H1 (cell line): ENCODE measurements around the gene PCGF3. TPM values are rescaled to one million over a fixed set of nuclear protein-coding genes. Genes with fewer than 3 reads are reported as not detected.

ENCODE experiments used
- CTCF ChIA-PET: fragments of 300-600 bp; sonication (Branson Sonifier 250); formaldehyde crosslinking; loops from one replicate; lab custom pipeline; 2021; ENCODE audit not compliant: partially characterized antibody; lab: Charles Lee
- POLR2A ChIA-PET: fragments of 300-600 bp; sonication (Branson Sonifier 250); formaldehyde crosslinking; loops from one replicate; lab custom pipeline; 2021; ENCODE audit warnings: inconsistent platforms; ENCODE audit not compliant: partially characterized antibody; lab: Charles Lee
- DNase-seq, 2 experiments: peaks; one replicate each; pipeline versions ENCODE4 v3.0.0 to v3.0.0-alpha.2; 2010 to 2022; ENCODE audit warnings: low spot score in 2 of 2, low read depth in 1 of 2, mixed read lengths in 1 of 2
- FAIRE-seq: peaks from 2 replicates; lab custom pipeline; 2011; peaks lifted over from hg19 to GRCh38; lab: Jason Lieb, UNC
- H2AFZ ChIP-seq: 2 replicates; pipeline ENCODE4 v1.8.1; 2012; ENCODE audit warnings: low read length, inconsistent platforms
- H2AK5ac ChIP-seq: 2 replicates; pipeline ENCODE4 v1.6.1; 2013; ENCODE audit warnings: low read depth, low read length
- H2BK120ac ChIP-seq: replicated peaks from 2 replicates; pipeline ENCODE3; 2013; ENCODE audit warnings: low read depth, low read length, inconsistent platforms
- H2BK12ac ChIP-seq: 2 replicates; pipeline ENCODE4 v1.6.1; 2013; ENCODE audit warnings: low read depth, low read length
- H2BK15ac ChIP-seq: 2 replicates; pipeline ENCODE4 v1.6.1; 2013; ENCODE audit warnings: low read length
- H2BK20ac ChIP-seq: 2 replicates; pipeline ENCODE4 v1.6.1; 2013; ENCODE audit warnings: low read length
- H2BK5ac ChIP-seq: 2 replicates; pipeline ENCODE4 v1.6.1; 2013; ENCODE audit warnings: low read depth, low read length
- H3K14ac ChIP-seq: 2 replicates; pipeline ENCODE4 v1.6.1; 2013; ENCODE audit warnings: inconsistent platforms; ENCODE audit not compliant: insufficient read length
- H3K18ac ChIP-seq: 2 replicates; pipeline ENCODE4 v1.6.1; 2013; ENCODE audit warnings: low read length; ENCODE audit errors: extremely low read depth
- H3K23ac ChIP-seq: 2 replicates; pipeline ENCODE4 v1.6.1; 2013; ENCODE audit warnings: inconsistent platforms; ENCODE audit not compliant: insufficient read length
- H3K23me2 ChIP-seq: 2 replicates; pipeline ENCODE4 v1.6.1; 2013; ENCODE audit warnings: low read depth, low read length
- H3K27ac ChIP-seq: 2 replicates; pipeline ENCODE4 v1.6.1; 2011; ENCODE audit warnings: low read depth, low read length, inconsistent platforms
- H3K27me3 ChIP-seq, 4 experiments: replicated peaks in 1 of 4; 1 replicate in 1 of 4; 2 replicates in 3 of 4; pipeline versions ENCODE4 v1.6.1 to v1.8.1; 2011 to 2013; ENCODE audit warnings: low read length in 3 of 4, mild to moderate bottlenecking in 3 of 4, inconsistent platforms in 2 of 4, mixed read lengths in 2 of 4, moderate library complexity in 1 of 4; ENCODE audit not compliant: control insufficient read depth in 3 of 4, insufficient read depth in 3 of 4; ENCODE audit errors: extremely low read depth in 1 of 4
- H3K36me3 ChIP-seq, 4 experiments: 2 replicates each; pipeline versions ENCODE4 v1.6.1 to v1.8.1; 2011 to 2013; ENCODE audit warnings: mild to moderate bottlenecking in 4 of 4, low read length in 3 of 4, moderate library complexity in 2 of 4, control low read depth in 1 of 4, inconsistent platforms in 1 of 4; ENCODE audit not compliant: insufficient read depth in 4 of 4, control insufficient read depth in 2 of 4
- H3K4ac ChIP-seq: replicated peaks from 2 replicates; pipeline ENCODE3; 2013; ENCODE audit warnings: low read length, low read depth, mixed read lengths, inconsistent platforms; ENCODE audit not compliant: insufficient read length
- H3K4me1 ChIP-seq, 4 experiments: replicated peaks in 1 of 4; 1 replicate in 1 of 4; 2 replicates in 3 of 4; pipeline versions ENCODE4 v1.6.1 to v1.8.1; 2011 to 2013; ENCODE audit warnings: low read length in 3 of 4, inconsistent platforms in 2 of 4, mixed read lengths in 1 of 4; ENCODE audit not compliant: insufficient read depth in 4 of 4, control insufficient read depth in 3 of 4
- H3K4me2 ChIP-seq, 2 experiments: 2 replicates each; pipeline versions ENCODE4 v1.6.1 to v1.8.1; 2011 to 2013; ENCODE audit warnings: low read depth in 2 of 2, low read length in 2 of 2, control low read depth in 1 of 2, inconsistent platforms in 1 of 2, mild to moderate bottlenecking in 1 of 2; ENCODE audit not compliant: insufficient read depth in 1 of 2
- H3K4me3 ChIP-seq, 4 experiments: fragments of 200-600, 300-600 bp in 1 of 4; sonication (generic), shearing (Covaris generic), sonication (Bioruptor Twin) in 1 of 4; 2 replicates each; pipeline versions ENCODE4 v1.5.1 to v1.8.1; 2011 to 2016; ENCODE audit warnings: low read length in 4 of 4, low read depth in 3 of 4, control low read depth in 2 of 4, inconsistent platforms in 2 of 4, mild to moderate bottlenecking in 2 of 4, mixed read lengths in 1 of 4, moderate library complexity in 1 of 4; ENCODE audit not compliant: insufficient read depth in 2 of 4; ENCODE audit errors: extremely low read depth in 1 of 4
- H3K56ac ChIP-seq: replicated peaks from 2 replicates; pipeline ENCODE3; 2013; ENCODE audit warnings: low read depth, mild to moderate bottlenecking, mixed read lengths, low read length, inconsistent platforms; ENCODE audit not compliant: insufficient read length
- H3K79me1 ChIP-seq: 2 replicates; pipeline ENCODE4 v1.6.1; 2013; ENCODE audit warnings: low read depth, low read length, control low read depth
- H3K79me2 ChIP-seq, 2 experiments: 2 replicates each; pipeline versions ENCODE4 v1.6.1 to v1.8.1; 2012 to 2013; ENCODE audit warnings: low read length in 2 of 2, mild to moderate bottlenecking in 2 of 2, inconsistent platforms in 1 of 2; ENCODE audit not compliant: insufficient read depth in 2 of 2, control insufficient read depth in 1 of 2
- H3K9ac ChIP-seq, 4 experiments: replicated peaks in 1 of 4; 1 replicate in 1 of 4; 2 replicates in 3 of 4; pipeline versions ENCODE4 v1.6.1 to v1.8.1; 2011 to 2013; ENCODE audit warnings: low read depth in 3 of 4, low read length in 3 of 4, control low read depth in 2 of 4, mild to moderate bottlenecking in 2 of 4, moderate library complexity in 2 of 4, inconsistent platforms in 1 of 4; ENCODE audit errors: extremely low read depth in 1 of 4
- H3K9me3 ChIP-seq, 2 experiments: 2 replicates each; pipeline versions ENCODE4 v1.6.1 to v1.8.1; 2012 to 2013; ENCODE audit warnings: mild to moderate bottlenecking in 2 of 2, moderate library complexity in 2 of 2, control low read depth in 1 of 2, inconsistent platforms in 1 of 2, low read depth in 1 of 2, low read length in 1 of 2, mixed read lengths in 1 of 2; ENCODE audit not compliant: insufficient read depth in 2 of 2
- H4K20me1 ChIP-seq, 2 experiments: replicated peaks in 1 of 2; 2 replicates each; pipeline versions ENCODE3 to v1.8.1; 2011 to 2013; ENCODE audit warnings: inconsistent platforms in 2 of 2, low read length in 2 of 2, mild to moderate bottlenecking in 1 of 2; ENCODE audit not compliant: insufficient read depth in 2 of 2, control insufficient read depth in 1 of 2
- H4K5ac ChIP-seq: 2 replicates; pipeline ENCODE4 v1.6.1; 2013; ENCODE audit warnings: low read length, low read depth, mixed read lengths, inconsistent platforms; ENCODE audit not compliant: insufficient read length
- H4K8ac ChIP-seq: 2 replicates; pipeline ENCODE4 v1.8.0; 2013; ENCODE audit warnings: mild to moderate bottlenecking, moderate library complexity, low read length, inconsistent platforms; ENCODE audit not compliant: insufficient read depth; ENCODE audit errors: extremely low read depth
- H4K91ac ChIP-seq: replicated peaks from 2 replicates; pipeline ENCODE3; 2013; ENCODE audit warnings: low read length, mixed read lengths, inconsistent platforms; ENCODE audit not compliant: insufficient read length
- ASH2L ChIP-seq: fragments of 200-600, 300-600 bp; sonication (generic); IDR thresholded peaks from one replicate; pipeline ENCODE4 v1.7.1; 2017; ENCODE audit warnings: low read length
- BCL11A ChIP-seq, 2 experiments: IDR thresholded peaks; one replicate each; pipeline ENCODE4 v1.6.1; 2011; ENCODE audit warnings: low read depth in 2 of 2, low read length in 2 of 2, mild to moderate bottlenecking in 2 of 2
- BRCA1 ChIP-seq: IDR thresholded peaks from 2 replicates; pipeline ENCODE4 v1.6.1; 2012; ENCODE audit warnings: low read depth, low read length, improper control_type of control experiment
- CHD2 ChIP-seq: IDR thresholded peaks from 2 replicates; pipeline ENCODE4 v1.6.1; 2012; ENCODE audit warnings: low read length, improper control_type of control experiment
- EP300 ChIP-seq, 2 experiments: IDR thresholded peaks; 1 replicate in 1 of 2; 2 replicates in 1 of 2; pipeline ENCODE4 v1.6.1; 2011 to 2012; ENCODE audit warnings: low read depth in 2 of 2, low read length in 2 of 2, mild to moderate bottlenecking in 2 of 2, borderline replicate concordance in 1 of 2, inconsistent platforms in 1 of 2, moderate library complexity in 1 of 2
- GABPA ChIP-seq: IDR thresholded peaks from 2 replicates; pipeline ENCODE4 v1.6.1; 2011; ENCODE audit warnings: mild to moderate bottlenecking, low read length, moderate library complexity, borderline replicate concordance; ENCODE audit not compliant: insufficient read depth
- KDM4A ChIP-seq: IDR thresholded peaks from one replicate; pipeline ENCODE4 v1.7.1; 2012; ENCODE audit warnings: low read depth, mild to moderate bottlenecking, moderate library complexity, low read length, inconsistent platforms; ENCODE audit not compliant: severe bottlenecking
- MAFK ChIP-seq: IDR thresholded peaks from 2 replicates; pipeline ENCODE4 v1.6.1; 2012; ENCODE audit warnings: low read depth, mild to moderate bottlenecking, improper control_type of control experiment, low read length
- NANOG ChIP-seq: IDR thresholded peaks from 2 replicates; pipeline ENCODE4 v1.6.1; 2011; ENCODE audit warnings: low read length, low read depth, mild to moderate bottlenecking, inconsistent platforms; ENCODE audit not compliant: insufficient read depth, poor library complexity, severe bottlenecking
- POU5F1 ChIP-seq: IDR thresholded peaks from 2 replicates; pipeline ENCODE4 v1.6.1; 2011; ENCODE audit warnings: low read depth, mild to moderate bottlenecking, low read length, moderate library complexity
- SP2 ChIP-seq: IDR thresholded peaks from 2 replicates; pipeline ENCODE4 v1.6.1; 2012; ENCODE audit warnings: mild to moderate bottlenecking, low read length, inconsistent platforms
- SP4 ChIP-seq: IDR thresholded peaks from 2 replicates; pipeline ENCODE4 v1.6.1; 2012; ENCODE audit warnings: low read length, inconsistent platforms
- SRF ChIP-seq: IDR thresholded peaks from 2 replicates; pipeline ENCODE4 v1.6.1; 2011; ENCODE audit warnings: mild to moderate bottlenecking, low read depth, low read length, moderate library complexity
- YY1 ChIP-seq: IDR thresholded peaks from 2 replicates; pipeline ENCODE4 v1.6.1; 2011; ENCODE audit warnings: low read depth, mild to moderate bottlenecking, low read length
- ZNF274 ChIP-seq: IDR thresholded peaks from 2 replicates; pipeline ENCODE4 v1.7.0; 2012; ENCODE audit warnings: low read length, borderline replicate concordance; ENCODE audit errors: extremely low read depth
- WGBS, 2 experiments: shearing (Covaris generic) in 1 of 2; methylation state at CpG; one replicate each; pipeline versions ENCODE4 v1.1.6 to v1.1.7; 2013 to 2015; ENCODE audit warnings: low lambda C conversion rate in 2 of 2, mixed read lengths in 2 of 2, inconsistent platforms in 1 of 2, low coverage in 1 of 2, missing lambda C conversion rate in 1 of 2; ENCODE audit not compliant: insufficient replicate concordance in 2 of 2, insufficient coverage in 1 of 2, insufficient read length in 1 of 2; ENCODE audit errors: extremely low coverage in 1 of 2, missing lambda C conversion rate in 1 of 2; 5-methylcytosine and 5-hydroxymethylcytosine counted together
- polyA plus RNA-seq, 7 experiments: library from polyadenylated mRNA; depleted of rRNA in 3 of 7; stranded (reverse) in 5 of 7; unstranded in 2 of 7; fragments of >200 nt in 5 of 7; fragments of 200-250 nt in 2 of 7; gene quantifications; 1 replicate in 5 of 7; 2 replicates in 1 of 7; 4 replicates in 1 of 7; pipeline versions ENCODE4 v1.2.1 to v1.2.3, GENCODE V29; 2011 to 2013; ENCODE audit warnings: missing spikeins in 2 of 7, mixed read lengths in 2 of 7
- total RNA-seq: library from RNA; stranded (reverse); fragmentation: NEBNext Ultra II Directional; extraction: Animal tissue kit (Norgen Biotek cat#: 25700); gene quantifications from 2 replicates; pipeline ENCODE4 v1.2.1, GENCODE V29; 2021

Gene PCGF3
- total and polyA plus RNA-seq, 2 of the 8 experiments (the other 6 are each of a cell fraction or from before 2014, with no cell fraction given) = 52.7 to 52.9 TPM

DNA sequence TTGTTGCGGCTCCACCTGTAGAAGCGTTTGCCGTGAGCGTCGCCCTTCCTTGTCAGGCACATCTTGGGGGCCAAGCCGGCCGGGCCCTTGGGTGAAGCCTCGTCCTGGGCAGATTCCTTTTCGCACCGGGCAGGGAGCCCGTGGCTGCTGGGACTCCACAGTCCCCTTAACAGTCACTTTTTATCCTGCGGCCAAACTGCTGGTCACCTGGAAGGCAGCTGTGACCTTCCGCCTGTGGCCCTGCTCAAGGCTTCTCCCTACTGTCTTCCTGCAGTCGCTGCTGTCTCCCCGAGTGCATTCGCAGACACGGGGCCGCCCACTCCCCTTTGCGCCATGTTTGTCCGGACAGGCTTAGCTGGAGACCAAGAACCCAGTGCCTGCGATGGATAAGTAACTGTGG, 55.0 kb downstream of the PCGF3 start:
- Histone ChIP-seq H3K4me2 (no peak overlapping the region), H4K5ac (no peak overlapping the region), H3K4ac (no peak overlapping the region), H3K56ac (no peak overlapping the region), H2AFZ (no peak overlapping the region), H3K4me1 (no peaks in the 10 kb centered on the region), H2BK20ac (no peak overlapping the region), H4K91ac (no peak overlapping the region), H3K79me1 (no peaks in the 10 kb centered on the region), H4K20me1 (peaks cover 2 to 4% of the 10 kb centered on the region in 2 experiments), H3K27me3 (no peaks in the 10 kb centered on the region), H2BK12ac (no peak overlapping the region), H3K18ac (no peak overlapping the region), H3K9me3 (peaks cover 6 to 21% of the 10 kb centered on the region in 2 experiments; a peak in 2 of 4 replicates), H3K4me3 (no peak overlapping the region), H4K8ac (no peak overlapping the region), H3K79me2 (no peaks in the 10 kb centered on the region), H3K23ac (no peak overlapping the region), H3K36me3 (peaks cover 9 to 44% (median 27%) of the 10 kb centered on the region in 4 experiments; a peak in 6 of 8 replicates), H2BK15ac (no peak overlapping the region), H3K23me2 (no peaks in the 10 kb centered on the region), H3K9ac (no peak overlapping the region), H2AK5ac (no peak overlapping the region), H3K14ac (no peak overlapping the region), H2BK5ac (no peak overlapping the region), H2BK120ac (no peak overlapping the region), H3K27ac (no peak overlapping the region)
- 95% methylated on average over 21 of the region's 21 CpGs; no CpG with 5 or more reads in 1 of the 2 experiments for WGBS, 2 experiments
- DNase-seq (no peak), FAIRE-seq (no peak)
- ChIA-PET CTCF (no interaction called here), POLR2A (no interaction called here)
- TF ChIP-seq POU5F1 (no peak), KDM4A (no peak), EP300 (IDR thresholded peaks at IDR 0.05; ENCODE audit: borderline replicate concordance in 1 of 2, low read depth in 2 of 2, low read length in 2 of 2) (no peak), ASH2L (no peak), BCL11A (IDR thresholded peaks at IDR 0.05; ENCODE audit: low read depth in 2 of 2, low read length in 2 of 2) (no peak), CHD2 (no peak), SP2 (no peak), GABPA (no peak), BRCA1 (no peak), ZNF274 (no peak), MAFK (no peak), SP4 (no peak), YY1 (no peak), SRF (no peak), NANOG (no peak)
